GM18511 (cell line): ENCODE measurements around the gene PNMA6F.
"Not testable (repeated sequence)": the region's sequence is repeated elsewhere in the genome, so short reads cannot be mapped to it uniquely, and the experiment has no call there.

Experiments
- ATAC-seq: cut with Tn5 transposase; IDR thresholded peaks from one replicate; pipeline ENCODE4 v1.9.1; 2021; ENCODE audit warnings: mild to moderate bottlenecking, moderate library complexity; ENCODE audit not compliant: unreplicated experiment

The PNMA6F gene

DNA sequence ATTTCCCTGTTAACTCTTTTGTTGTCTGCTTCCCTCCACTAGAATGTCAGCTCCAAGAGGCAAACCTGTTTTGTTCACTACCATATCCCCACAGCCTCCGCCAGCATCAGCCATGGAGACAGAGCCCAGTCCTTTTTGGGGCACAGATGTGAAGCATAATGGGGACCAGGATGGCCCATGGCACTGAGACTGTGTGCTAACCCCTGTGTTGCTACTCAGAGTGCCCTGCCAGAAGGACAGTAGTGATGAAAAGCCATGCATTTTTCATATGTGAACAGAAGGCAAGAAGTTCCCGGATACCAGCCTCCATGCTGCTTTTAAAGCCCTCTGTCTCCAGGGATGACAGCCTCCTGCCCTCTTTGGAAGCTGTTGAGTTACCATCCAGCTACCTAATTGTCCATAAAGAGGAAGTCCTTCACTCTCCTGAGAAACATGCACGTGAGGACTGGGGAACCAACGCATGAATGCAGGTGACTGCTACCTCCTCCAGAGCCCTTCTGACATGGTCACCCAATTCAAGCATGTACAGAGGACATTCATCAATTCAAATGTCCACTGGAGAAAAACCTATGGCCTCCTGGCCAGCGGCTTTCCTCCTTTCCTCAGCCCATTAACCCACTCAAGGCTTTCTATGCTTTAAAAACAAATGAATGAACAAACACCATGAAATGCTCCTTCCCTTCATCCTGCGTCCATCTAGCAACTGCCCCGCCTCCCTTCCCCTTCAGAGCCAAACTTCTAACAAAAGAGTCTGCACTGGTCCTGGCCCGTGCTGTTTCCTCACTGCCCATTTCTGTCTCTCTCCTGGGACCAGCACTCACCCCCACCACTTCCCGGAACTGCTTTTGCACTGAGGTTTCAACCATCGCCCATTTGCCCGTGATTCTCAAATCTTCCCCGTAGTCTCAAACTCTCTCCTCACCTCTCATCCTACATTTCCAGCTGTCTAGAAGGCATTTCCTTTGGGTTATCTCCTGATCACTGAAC, 18.0 kb downstream of the PNMA6F start:
- no peak for ATAC-seq

DNA sequence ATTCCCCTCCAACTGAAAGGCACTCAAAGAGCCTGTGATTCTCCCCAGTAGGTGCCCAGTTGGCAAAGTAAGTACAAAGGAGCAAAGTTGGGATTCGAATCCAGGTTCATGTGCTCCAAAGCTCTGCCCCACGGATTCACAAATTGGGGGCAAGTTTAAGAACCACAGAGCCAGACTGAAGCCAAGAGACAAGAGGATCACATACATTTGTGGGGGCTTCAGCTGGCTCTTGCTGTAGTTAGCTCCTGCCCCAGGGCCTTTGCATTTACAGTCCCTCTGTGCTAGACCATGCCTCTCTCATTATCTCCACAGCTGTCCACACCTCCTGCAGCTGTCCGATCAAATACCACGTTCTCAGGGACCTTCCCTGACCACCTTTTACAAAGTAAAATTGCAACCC, 18.8 kb downstream of the PNMA6F start:
- no peak for ATAC-seq

DNA sequence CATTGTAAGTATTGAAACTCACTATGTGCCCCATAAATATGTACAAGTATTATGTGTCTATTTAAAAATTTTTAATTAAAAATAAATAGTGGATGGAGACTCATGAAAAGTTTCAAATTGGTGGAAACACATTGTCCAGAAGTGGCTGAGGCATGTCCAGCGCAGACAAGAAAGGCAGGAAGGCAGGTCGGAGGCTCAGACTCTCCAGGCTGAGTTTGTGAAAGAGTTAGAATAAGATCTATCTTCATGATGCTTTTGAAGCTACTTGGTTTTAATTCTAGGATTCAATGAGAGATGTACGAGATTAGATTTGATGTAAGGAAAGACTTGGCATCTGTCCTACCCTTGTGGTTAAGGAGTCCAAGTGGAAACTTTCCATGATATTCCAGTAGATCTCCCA, 19.8 kb downstream of the PNMA6F start:
- ATAC-seq: no peak

DNA sequence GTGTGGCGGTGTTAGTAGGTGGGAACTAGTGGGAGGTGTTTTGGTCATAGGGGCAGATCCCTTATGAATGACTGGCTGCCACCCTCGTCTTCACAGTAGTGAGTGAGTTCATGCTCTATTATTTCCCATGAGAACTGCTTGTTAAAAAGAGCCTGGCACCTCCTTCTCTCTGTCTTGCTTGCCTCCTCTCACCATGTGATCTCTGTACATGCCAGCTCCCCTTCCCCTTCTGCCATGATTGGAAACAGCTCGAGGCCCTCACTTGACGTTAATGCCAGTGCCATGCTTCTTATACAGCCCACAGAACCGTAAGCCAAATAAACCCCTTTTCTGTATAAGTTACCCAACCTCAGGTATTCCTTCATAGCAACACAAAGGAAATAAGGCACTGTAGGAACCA, 21.7 kb downstream of the PNMA6F start:
- no peak for ATAC-seq

DNA sequence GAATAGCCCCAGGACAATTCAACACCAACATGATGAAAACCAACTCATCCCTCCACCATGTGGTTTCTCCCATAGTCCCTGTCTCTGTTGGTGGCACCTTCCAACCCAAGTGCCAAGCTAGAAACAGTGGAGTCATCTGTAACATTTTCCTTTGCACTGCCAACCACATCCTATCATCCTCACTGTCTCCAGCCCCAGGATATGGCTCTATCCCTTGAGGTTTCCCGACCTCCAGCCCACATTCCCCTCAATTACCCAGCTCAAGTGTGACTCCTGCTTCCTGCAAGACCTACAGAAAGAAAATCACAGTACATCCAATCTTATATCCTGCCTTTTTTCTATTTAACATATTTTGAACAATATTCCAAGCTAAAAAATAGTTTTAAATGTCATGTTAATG, 24.2 kb downstream of the PNMA6F start:
- no peak for ATAC-seq

DNA sequence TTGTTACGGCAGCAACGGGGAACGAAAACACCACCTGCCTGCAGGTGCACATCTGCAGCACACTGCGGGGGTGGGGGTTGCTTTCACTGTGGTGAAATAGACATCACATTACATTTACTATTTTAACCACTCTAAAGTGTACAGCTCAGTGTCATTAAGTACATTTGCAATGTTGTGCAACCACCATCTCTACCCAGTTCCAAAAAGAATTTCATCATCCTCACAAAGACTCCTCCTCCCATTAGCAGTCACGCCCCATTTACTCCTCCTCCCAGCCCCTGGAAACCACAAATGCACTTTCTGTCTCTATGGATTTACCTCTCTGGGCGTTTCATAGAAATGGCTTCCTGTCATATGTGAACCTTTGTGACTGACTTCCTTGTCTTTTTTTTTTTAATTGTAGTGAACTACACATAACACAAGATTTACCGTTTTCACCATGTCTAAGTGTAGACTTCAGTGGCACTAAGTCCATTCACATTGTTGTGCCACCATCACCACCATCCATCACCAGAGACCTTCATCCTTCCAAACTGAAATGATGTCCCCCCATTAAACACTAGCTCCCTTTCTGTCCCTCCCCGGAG, 28.0 kb downstream of the PNMA6F start:
- ATAC-seq: not testable (repeated sequence)

DNA sequence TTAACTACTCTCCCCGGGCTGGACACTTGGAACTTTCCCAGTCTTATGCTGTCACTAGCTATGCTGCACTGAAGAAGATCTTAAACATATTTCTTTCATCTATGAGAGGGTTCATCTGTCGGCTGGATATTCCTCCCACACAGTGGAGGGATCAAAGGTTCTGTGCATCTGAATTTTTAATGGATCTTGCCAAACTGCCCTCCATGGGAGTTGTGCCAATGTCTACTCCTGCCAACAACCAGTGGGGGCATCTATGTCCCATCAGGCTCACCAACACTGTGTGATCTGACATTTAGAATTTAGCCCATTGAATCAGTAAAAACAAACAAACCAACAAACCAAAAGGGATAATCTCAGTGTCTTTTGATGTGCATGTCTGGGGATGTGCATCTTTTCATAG, 32.8 kb downstream of the PNMA6F start:
- not testable (repeated sequence) for ATAC-seq

DNA sequence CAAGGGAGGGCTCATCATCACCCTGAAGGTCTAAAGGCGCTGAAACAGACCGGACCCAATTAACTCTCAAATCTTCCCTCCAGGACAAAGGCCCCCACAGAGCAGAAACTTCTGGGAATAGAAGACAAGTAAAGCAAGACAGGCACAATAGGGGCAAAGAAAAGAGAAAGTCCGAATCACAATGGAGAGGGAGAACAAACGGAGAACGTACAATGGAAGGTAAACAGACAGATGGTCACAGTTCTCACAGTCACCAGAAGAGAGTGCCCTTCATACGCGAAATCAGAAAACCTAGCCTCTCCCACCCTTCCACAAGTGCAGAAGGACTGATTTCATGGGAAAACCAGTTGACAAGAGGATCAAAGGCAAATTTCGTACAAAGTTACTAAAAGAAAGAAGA, 35.9 kb downstream of the PNMA6F start:
- ATAC-seq: not testable (repeated sequence)

DNA sequence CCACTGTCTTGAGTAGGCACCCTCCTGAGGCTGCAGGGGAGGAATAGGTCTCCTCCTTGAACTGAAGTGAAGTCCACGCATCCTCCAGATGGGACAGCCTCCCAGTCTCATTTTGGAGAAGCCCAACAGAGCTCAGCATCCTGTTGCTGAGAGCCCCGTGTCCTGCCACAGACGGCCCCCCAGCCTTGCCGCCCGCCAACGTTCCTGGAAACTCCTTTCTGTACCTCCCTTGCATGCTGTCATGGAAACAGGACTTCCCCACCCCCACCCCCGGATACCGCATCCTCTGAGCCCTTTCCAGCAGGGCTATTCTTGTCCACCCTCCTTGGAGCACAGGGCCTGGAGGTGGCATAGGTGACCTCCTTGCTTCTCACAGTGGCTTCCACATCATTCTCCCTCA, 37.6 kb downstream of the PNMA6F start:
- ATAC-seq: not testable (repeated sequence)

DNA sequence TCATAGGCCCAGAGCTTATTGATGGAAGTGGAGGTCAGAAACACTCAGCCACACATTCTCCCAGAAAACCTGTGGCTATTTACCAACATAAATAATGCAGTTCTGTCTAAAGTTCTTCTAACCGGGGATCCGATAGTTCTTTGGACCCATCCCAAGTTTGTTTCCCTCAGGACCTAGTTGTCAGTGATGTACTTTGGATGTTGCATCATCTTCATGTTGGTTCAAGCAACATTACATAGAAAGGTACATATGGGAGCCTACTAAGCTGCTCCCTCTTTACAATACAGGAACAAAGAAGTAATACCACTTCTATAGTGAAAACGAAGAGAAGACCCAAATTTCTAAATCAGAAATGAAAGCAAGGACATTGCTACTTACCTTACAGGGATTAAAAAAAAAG, 39.8 kb downstream of the PNMA6F start:
- ATAC-seq: not testable (repeated sequence)

DNA sequence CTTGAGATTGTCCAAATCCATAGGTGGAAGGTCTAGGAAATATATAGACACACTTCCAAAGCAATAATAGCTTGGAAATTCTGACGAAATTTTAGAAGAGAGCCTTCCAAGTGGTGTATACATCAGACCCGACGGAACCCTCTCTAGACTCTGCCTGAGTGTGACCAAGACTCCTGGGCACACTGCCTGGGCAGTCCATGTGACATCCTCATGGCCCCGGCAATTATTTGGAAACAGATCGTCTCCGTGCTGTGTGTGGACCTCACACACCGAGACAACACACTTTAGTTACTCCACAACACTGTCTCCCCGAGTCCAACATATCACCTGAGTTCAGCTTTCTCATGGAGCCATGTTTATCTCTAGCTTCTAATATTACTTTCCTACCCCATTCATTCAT, 42.3 kb downstream of the PNMA6F start:
- ATAC-seq: not testable (repeated sequence)

DNA sequence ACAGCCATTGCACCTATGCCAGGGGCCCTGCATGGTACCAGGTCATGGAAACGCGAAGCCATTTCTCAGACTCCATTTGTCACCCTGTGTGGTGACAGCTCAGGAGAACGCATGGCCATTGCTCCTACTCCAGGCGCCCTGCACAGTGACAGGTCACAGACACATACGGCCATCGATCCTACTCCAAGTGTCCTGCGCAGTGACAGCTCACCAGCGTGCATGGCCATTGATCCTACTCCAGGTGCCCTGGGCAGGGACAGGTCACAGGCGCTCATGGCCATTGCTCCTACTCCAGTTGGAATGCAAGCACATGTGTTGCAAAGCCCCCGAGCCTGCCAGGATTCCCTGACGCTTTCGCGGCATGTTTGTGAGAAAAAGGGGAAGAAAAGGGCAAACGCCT, 45.5 kb downstream of the PNMA6F start:
- ATAC-seq: not testable (repeated sequence)

DNA sequence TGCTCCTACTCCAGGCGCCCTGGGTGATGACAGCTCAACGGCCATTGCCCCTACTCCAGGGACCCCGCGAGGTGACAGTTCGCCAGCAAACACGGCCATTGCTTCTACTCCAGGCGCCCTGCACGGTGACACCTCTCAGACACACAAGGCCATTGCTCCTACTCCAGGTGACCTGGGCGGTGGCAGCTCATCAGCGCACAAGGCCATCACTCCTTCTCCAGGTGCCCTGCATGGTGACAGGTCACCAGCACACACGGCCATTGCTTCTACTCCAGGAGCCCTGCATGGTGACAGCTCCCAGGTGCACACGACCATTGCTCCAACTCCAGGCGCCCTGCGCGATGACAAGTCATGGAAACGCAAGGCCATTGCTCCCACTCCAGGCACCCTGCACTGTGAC, 46.1 kb downstream of the PNMA6F start:
- ATAC-seq: not testable (repeated sequence)

DNA sequence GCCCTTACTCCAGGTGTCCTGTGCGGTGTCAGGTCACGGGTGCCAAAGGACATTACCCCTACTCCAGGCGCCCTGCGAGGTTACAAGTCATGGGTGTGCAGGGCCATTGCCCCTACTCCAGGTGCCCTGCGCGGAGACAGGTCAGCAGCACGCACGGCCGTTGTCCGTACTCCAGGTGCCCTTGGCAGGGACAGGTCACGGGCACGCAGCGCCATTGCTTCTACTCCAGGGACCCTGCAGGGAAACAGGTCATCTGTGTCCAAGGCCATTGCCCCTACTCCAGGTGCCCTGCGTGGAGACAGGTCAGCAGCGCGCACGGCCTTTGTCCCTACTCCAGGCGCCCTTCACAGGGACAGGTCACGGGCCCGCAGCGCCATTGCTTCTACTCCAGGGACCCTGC, 49.0 kb downstream of the PNMA6F start:
- ATAC-seq: not testable (repeated sequence)

DNA sequence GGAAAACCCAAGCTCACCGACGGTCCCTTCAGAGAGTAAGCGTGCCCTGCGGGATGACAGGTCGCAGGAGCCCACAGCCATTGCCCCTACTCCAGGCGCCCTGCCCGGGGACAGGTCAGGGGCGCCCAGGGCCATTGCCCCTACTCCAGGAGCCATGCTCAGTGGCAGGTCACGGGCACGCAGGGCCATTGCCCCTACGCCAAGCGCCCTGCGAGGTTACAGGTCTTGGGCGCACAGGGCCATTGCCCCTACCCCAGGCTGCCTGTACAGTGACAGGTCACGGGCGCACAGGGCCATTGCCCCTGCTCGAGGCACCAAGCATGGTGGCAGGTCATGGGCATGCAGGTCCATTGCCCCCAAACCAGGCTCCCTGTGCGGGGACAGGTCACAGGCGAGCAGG, 49.5 kb downstream of the PNMA6F start:
- not testable (repeated sequence) for ATAC-seq
